Endothelial cell of umbilical vein (primary cell): ENCODE measurements around the gene REP15. TPM values are rescaled to one million over a fixed set of nuclear protein-coding genes. Genes with fewer than 3 reads are reported as not detected.

ENCODE experiments used
- BruUV-seq: library from RNA; stranded (reverse); fragments of 400-500 nt; replicated peaks from 2 replicates; lab custom pipeline; 2021; lab: Mats Ljungman, UMichigan
- CTCF ChIA-PET: fragments of 300-600, 350-600 bp; sonication (Branson Sonifier 250); formaldehyde crosslinking; loops from one replicate; lab custom pipeline; 2021; ENCODE audit warnings: antibody characterized with exemption, inconsistent platforms; lab: Charles Lee
- POLR2A ChIA-PET: fragments of 300-600, 350-600 bp; sonication (Branson Sonifier 250); formaldehyde crosslinking; loops from one replicate; lab custom pipeline; 2021; ENCODE audit warnings: antibody characterized with exemption, inconsistent platforms; lab: Charles Lee
- DNase-seq: peaks from one replicate; pipeline ENCODE4 v3.0.0-alpha.2; 2011; ENCODE audit warnings: low read depth, low spot score
- FAIRE-seq: peaks from 2 replicates; lab custom pipeline; 2011; peaks lifted over from hg19 to GRCh38; lab: Jason Lieb, UNC
- H2AFZ ChIP-seq: 2 replicates; pipeline ENCODE4 v1.6.0; 2012; ENCODE audit warnings: low read depth, low read length, control low read depth, inconsistent platforms
- H3K27ac ChIP-seq: 2 replicates; pipeline ENCODE4 v1.5.1; 2011; ENCODE audit warnings: low read depth, mild to moderate bottlenecking, control low read depth, low read length, moderate library complexity; ENCODE audit not compliant: insufficient read depth
- H3K27me3 ChIP-seq, 2 experiments: 2 replicates each; pipeline versions ENCODE4 v1.6.0 to v1.6.1; 2011; ENCODE audit warnings: low read length in 2 of 2, mixed read lengths in 1 of 2; ENCODE audit not compliant: control insufficient read depth in 2 of 2, insufficient read depth in 2 of 2
- H3K36me3 ChIP-seq, 2 experiments: 2 replicates in 1 of 2; 3 replicates in 1 of 2; pipeline ENCODE4 v1.5.1; 2011; ENCODE audit warnings: low read length in 2 of 2, mild to moderate bottlenecking in 1 of 2, moderate library complexity in 1 of 2; ENCODE audit not compliant: control insufficient read depth in 2 of 2, insufficient read depth in 2 of 2; ENCODE audit errors: extremely low read depth in 1 of 2
- H3K4me1 ChIP-seq: 3 replicates; pipeline ENCODE4 v1.5.1; 2011; ENCODE audit warnings: mild to moderate bottlenecking, low read length; ENCODE audit not compliant: control insufficient read depth, insufficient read depth; ENCODE audit errors: extremely low read depth
- H3K4me2 ChIP-seq: 2 replicates; pipeline ENCODE4 v1.6.1; 2011; ENCODE audit warnings: low read length, control low read depth, mixed read lengths; ENCODE audit not compliant: insufficient read depth
- H3K4me3 ChIP-seq, 3 experiments: fragments of 200-600 bp in 1 of 3; sonication (generic), shearing (Covaris generic) in 1 of 3; replicated peaks in 1 of 3; 2 replicates each; pipeline ENCODE4 v1.5.1; 2011 to 2016; ENCODE audit warnings: control low read depth in 3 of 3, low read length in 3 of 3, mild to moderate bottlenecking in 2 of 3, inconsistent platforms in 1 of 3, low read depth in 1 of 3, moderate library complexity in 1 of 3; ENCODE audit not compliant: insufficient read depth in 1 of 3
- H3K79me2 ChIP-seq: 2 replicates; pipeline ENCODE4 v1.6.0; 2012; ENCODE audit warnings: low read length, inconsistent platforms; ENCODE audit not compliant: control insufficient read depth, insufficient read depth
- H3K9ac ChIP-seq: replicated peaks from 2 replicates; pipeline ENCODE3; 2011; ENCODE audit warnings: low read length, control low read depth; ENCODE audit not compliant: insufficient read depth; ENCODE audit errors: extremely low read depth
- H3K9me1 ChIP-seq: replicated peaks from 3 replicates; pipeline ENCODE4 v1.6.0; 2011; ENCODE audit warnings: mild to moderate bottlenecking, low read length; ENCODE audit not compliant: control insufficient read depth, insufficient read depth; ENCODE audit errors: extremely low read depth
- H3K9me3 ChIP-seq: replicated peaks from 2 replicates; pipeline ENCODE4 v1.5.1; 2012; ENCODE audit warnings: low read length, inconsistent platforms; ENCODE audit not compliant: control insufficient read depth, insufficient read depth
- H4K20me1 ChIP-seq: replicated peaks from 2 replicates; pipeline ENCODE3; 2011; ENCODE audit warnings: mild to moderate bottlenecking, low read length; ENCODE audit not compliant: control insufficient read depth, insufficient read depth; ENCODE audit errors: extremely low read depth
- EZH2 ChIP-seq: IDR thresholded peaks from 2 replicates; pipeline ENCODE4 v1.6.1; 2012; ENCODE audit warnings: borderline replicate concordance, low read depth, mild to moderate bottlenecking, moderate library complexity, low read length, inconsistent platforms; ENCODE audit not compliant: severe bottlenecking
- FOS ChIP-seq: IDR thresholded peaks from 2 replicates; pipeline ENCODE4 v1.6.1; 2011; ENCODE audit warnings: mild to moderate bottlenecking, low read length, moderate library complexity, borderline replicate concordance; ENCODE audit not compliant: insufficient read depth
- GATA2 ChIP-seq: IDR thresholded peaks from 2 replicates; pipeline ENCODE4 v1.7.0; 2011; ENCODE audit warnings: low read depth, mild to moderate bottlenecking, moderate library complexity, mixed read lengths, low read length; ENCODE audit not compliant: insufficient read length, insufficient read depth
- JUN ChIP-seq: IDR thresholded peaks from 2 replicates; pipeline ENCODE4 v1.6.1; 2011; ENCODE audit warnings: borderline replicate concordance, low read depth; ENCODE audit not compliant: insufficient read length, insufficient read depth
- MYC ChIP-seq: IDR thresholded peaks from one replicate; pipeline ENCODE4 v1.6.1; 2011; ENCODE audit warnings: mild to moderate bottlenecking, low read depth, low read length
- POLR2A ChIP-seq: IDR thresholded peaks from 2 replicates; pipeline ENCODE4 v1.6.1; 2012; ENCODE audit warnings: low read depth, mild to moderate bottlenecking, control low read depth, low read length
- POLR2AphosphoS5 ChIP-seq: IDR thresholded peaks from 2 replicates; pipeline ENCODE4 v1.6.1; 2012; ENCODE audit warnings: low read depth, mild to moderate bottlenecking, control low read depth, low read length, moderate library complexity; ENCODE audit not compliant: insufficient read depth
- dilution Hi-C: fragments of 300-500 bp; cut with MboI; formaldehyde crosslinking; loops from one replicate; pipeline ENCODE4 v1.15.0; 2019; ENCODE audit warnings: low sequenced_read_pairs; ENCODE audit not compliant: extremely low pct_ligation_motif_present
- intact Hi-C: fragments of 100-400 bp; cut with micrococcal nuclease; formaldehyde crosslinking; loops from one replicate; pipeline ENCODE4 v1.10.0; 2022
- polyA plus RNA-seq, 4 experiments: library from polyadenylated mRNA; depleted of rRNA in 3 of 4; stranded (reverse) in 3 of 4; unstranded in 1 of 4; fragments of >200 nt; gene quantifications; 2 replicates each; pipeline versions ENCODE4 v1.2.1 to v1.2.3, GENCODE V29; 2011 to 2012; ENCODE audit warnings: missing spikeins in 1 of 4
- total RNA-seq: library from RNA; stranded (reverse); gene quantifications from 2 replicates; pipeline ENCODE4 v1.2.3, GENCODE V29; 2021
- TF ChIP-seq, protein P1 (sequence below): IDR thresholded peaks from 2 replicates; pipeline ENCODE4 v1.6.1; 2011; ENCODE audit not compliant: insufficient read depth, insufficient read length
- TF ChIP-seq, protein P2 (sequence below), 2 donors: IDR thresholded peaks; 1 replicate in 1 of 2; 2 replicates in 1 of 2; pipeline ENCODE4 v1.5.1; 2011; ENCODE audit warnings: low read length in 2 of 2, mild to moderate bottlenecking in 2 of 2, moderate library complexity in 2 of 2, control low read depth in 1 of 2, inconsistent platforms in 1 of 2, low read depth in 1 of 2; ENCODE audit not compliant: insufficient read depth in 1 of 2; ENCODE audit errors: extremely low read depth in 1 of 2

Gene REP15
- total and polyA plus RNA-seq, 2 donors (not counting 3 experiments of a cell fraction or from before 2014, with no cell fraction given): 0.94 to 4.8 TPM

DNA sequence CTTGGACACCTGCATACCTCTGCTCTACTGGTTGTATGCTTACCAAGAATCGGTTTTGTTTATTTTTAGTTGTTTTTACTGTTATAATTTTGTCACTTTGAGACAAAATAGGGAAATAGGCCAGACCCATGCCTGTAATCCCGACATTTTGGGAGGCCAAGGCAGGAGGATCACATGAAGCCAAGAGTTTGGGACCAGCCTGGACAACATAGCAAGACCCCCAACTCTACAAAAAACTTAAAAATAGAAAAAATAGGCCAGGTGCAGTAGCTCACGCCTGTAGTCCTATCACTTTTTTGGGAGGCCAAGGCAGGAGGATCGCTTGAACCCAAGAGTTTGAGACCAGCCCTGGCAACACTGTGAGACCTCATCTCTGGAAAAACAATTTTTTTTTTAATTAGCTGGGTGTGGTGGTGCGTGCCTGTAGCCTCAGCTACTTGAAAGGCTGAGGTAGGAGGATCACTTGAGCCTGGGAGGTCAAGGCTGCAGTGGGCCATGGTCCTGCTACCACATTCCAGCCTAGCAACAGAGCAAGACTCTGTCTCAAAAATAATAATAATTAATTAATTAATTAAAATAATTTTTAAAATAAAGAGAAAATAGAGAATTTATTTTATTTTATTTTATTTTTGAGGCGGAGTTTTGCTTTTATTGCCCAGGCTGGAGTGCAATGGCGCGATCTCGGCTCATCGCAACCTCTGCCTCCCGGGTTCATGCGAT lies 13.1 kb downstream of the REP15 start:
- BruUV-seq: no TSS peak
- Histone ChIP-seq H2AFZ (peak overlapping the region; percentile 12), H3K4me3 (peak overlapping the region in 1 of 3 experiments; percentile 93), H3K27ac (no peak overlapping the region), H3K4me2 (peak overlapping the region; percentile 84), H3K79me2 (peaks cover 35% of the 10 kb centered on the region), H4K20me1 (no peaks in the 10 kb centered on the region), H3K36me3 (no peaks in the 10 kb centered on the region), H3K9ac (no peak overlapping the region), H3K27me3 (no peaks in the 10 kb centered on the region), H3K9me3 (no peaks in the 10 kb centered on the region), H3K4me1 (peaks cover 10% of the 10 kb centered on the region), H3K9me1 (no peaks in the 10 kb centered on the region)
- ChIA-PET POLR2A (no interaction called here), CTCF (interaction anchor here (1.4 kb wide), 1 partner anchor 111 kb away, joined by 3 read pairs; no protein-coding TSS in a partner anchor)
- intact Hi-C loops (no loop called here), dilution Hi-C loops (no loop called here)
- no peak for DNase-seq
- no peak for FAIRE-seq
- no peak for TF ChIP-seq EZH2
- no peak for TF ChIP-seq POLR2A
- no peak for TF ChIP-seq GATA2
- TF ChIP-seq JUN: no peak
- TF ChIP-seq POLR2AphosphoS5: no peak
- TF ChIP-seq FOS: no peak
- TF ChIP-seq MYC: no peak
- TF ChIP-seq, protein P1, sequence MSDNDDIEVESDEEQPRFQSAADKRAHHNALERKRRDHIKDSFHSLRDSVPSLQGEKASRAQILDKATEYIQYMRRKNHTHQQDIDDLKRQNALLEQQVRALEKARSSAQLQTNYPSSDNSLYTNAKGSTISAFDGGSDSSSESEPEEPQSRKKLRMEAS: no peak
- TF ChIP-seq, protein P2, sequence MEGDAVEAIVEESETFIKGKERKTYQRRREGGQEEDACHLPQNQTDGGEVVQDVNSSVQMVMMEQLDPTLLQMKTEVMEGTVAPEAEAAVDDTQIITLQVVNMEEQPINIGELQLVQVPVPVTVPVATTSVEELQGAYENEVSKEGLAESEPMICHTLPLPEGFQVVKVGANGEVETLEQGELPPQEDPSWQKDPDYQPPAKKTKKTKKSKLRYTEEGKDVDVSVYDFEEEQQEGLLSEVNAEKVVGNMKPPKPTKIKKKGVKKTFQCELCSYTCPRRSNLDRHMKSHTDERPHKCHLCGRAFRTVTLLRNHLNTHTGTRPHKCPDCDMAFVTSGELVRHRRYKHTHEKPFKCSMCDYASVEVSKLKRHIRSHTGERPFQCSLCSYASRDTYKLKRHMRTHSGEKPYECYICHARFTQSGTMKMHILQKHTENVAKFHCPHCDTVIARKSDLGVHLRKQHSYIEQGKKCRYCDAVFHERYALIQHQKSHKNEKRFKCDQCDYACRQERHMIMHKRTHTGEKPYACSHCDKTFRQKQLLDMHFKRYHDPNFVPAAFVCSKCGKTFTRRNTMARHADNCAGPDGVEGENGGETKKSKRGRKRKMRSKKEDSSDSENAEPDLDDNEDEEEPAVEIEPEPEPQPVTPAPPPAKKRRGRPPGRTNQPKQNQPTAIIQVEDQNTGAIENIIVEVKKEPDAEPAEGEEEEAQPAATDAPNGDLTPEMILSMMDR (IDR thresholded peaks at IDR 0.05; ENCODE audit: extremely low read depth in 1 of 2, insufficient read depth in 1 of 2, low read depth in 1 of 2, low read length in 2 of 2): no peak
